ENCODE data around the gene BEST3. TPM values are rescaled to one million over a fixed set of nuclear protein-coding genes. Genes with fewer than 3 reads are reported as not detected.
"Not testable (repeated sequence)": the region's sequence is repeated elsewhere in the genome, so short reads cannot be mapped to it uniquely, and the experiment has no call there.

BEST3 gene
- total RNA-seq, 1 experiment from 2014 or later: 1.6 TPM

DNA sequence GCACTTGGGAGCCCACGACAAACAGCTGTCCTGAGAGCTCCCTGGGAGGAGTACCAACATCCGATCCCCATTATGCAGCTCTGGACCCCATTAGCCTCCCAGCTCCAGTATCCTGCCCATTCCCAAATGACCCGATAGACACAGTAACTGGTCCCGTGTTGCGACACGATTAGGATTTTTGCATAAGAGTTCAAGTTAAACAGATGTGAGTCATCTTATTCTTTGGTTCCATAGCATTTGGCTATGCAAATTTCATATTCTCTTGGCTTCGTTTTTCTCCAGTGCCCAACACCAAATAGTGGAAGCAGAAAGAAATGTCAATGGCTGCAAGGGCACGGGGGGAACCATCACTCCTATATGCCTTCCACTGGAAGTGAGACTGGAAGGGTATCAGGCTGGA is 45.4 kb downstream of the BEST3 start:
- no peak for DNase-seq (ENCODE audit: low read depth)

DNA sequence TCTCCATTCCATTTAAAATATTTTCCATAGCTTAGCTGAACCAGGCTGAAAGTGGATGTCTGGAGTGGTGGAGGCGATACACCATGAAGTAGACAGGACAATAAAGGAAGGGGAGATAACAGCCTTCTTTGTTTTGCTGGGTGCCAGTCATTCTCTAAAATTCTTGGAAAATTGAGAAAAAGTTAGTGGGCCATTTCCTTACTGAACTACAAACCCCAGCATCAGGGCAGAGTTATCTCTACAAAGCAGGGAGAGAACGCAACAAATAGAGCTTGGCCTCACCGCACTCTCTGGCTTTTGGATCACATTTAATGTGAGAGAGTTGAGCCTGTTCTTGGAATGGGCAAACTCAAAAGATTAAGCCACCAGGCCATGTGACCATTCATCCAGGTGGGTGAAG is 47.2 kb downstream of the BEST3 start:
- no peak for DNase-seq (ENCODE audit: low read depth)

DNA sequence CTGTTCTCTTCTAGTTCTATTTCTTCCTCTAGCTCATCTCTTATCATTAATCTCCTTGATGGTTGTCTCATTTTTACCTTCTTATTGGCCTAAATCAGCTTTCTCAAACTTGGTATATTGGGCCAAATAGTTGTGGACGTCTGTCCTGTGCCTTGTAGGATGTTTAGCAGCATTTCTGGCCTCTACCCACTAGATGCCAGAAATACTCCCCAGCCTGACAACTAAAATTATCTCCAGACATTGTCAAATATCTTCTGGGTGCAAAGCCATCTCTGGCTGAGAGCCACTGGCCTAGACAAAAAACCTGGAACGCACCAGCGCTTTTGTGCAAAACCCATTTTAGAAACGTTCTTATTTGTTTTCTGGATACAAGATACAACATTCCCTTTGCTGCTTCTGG is 49.6 kb downstream of the BEST3 start:
- DNase-seq (ENCODE audit: low read depth): no peak

DNA sequence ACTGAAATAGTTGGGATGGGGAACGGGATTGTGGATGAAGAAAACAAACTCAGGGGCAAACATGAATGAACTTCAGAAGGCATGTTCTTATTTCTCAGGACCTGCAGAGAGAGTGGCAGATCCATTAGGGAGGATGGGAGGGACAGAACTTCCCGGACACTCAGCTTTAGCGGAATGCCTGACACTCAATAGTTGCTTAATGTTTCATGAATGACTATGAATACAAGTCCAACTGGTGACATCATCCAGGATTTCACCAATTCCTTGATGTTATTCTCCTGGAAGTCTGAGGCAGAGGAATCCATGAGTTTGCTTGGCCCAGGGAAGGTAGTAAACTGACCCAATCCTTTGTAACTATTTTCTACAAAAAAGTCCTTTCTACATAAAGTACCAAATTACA is 50.6 kb downstream of the BEST3 start:
- peak; percentile 71 for DNase-seq (ENCODE audit: low read depth)

DNA sequence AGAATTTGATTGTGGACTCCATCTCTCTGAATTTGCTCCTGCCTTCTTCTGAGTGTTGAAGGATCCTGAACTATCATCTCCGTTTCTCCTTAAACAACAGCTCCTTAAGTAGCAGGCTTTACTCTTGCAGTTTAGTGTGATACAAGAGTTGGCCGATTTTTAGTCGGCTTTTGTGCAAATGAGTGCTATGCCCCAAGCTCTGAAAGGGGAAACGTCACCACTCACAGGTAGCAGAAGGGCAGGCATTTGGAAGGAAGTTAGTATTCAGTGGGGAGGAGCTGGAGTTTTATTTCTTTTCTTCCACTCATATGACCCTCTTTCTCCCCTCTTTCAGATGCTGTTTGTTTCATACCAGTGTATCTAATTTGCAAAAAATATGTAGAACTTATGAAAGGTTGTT is 51.9 kb downstream of the BEST3 start:
- DNase-seq (ENCODE audit: low read depth): no peak

DNA sequence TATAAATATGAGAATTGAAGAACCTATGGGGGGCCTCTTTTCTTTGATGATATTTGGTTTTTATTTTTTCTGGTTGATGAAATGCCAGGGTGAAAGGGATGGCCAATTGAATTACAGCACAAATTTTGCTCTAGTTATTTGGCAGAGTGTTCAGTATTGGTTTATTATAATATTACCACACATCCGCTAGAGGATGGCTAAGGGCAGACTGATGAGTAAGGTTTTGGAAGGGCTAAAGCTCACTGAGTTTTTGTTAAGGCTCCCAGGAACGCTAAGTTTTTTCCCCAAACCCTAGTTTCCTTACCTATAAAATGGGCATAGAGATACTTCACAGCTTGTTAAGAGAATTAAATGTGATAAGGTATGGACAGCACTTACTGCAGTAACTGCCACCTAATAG is 54.1 kb downstream of the BEST3 start:
- no peak for DNase-seq (ENCODE audit: low read depth)

DNA sequence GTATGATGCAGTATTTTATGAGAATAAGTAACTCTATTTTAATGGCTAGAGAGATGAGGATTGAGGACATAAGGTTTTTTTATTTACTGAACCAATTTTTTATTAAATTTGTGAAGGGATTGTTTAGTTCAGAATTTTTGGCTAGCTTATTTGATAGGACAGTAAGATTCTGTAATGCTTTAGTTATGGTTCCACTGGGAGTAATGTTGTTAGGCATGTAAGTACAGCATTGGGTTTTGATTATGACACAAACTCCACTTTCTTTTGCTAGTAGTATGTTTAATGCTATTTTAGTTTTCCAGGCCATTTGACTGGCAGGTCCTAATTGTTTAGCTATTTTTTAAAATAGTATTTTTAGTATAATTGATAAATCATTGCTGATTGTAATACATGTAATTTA is 54.6 kb downstream of the BEST3 start:
- no peak for DNase-seq (ENCODE audit: low read depth)

DNA sequence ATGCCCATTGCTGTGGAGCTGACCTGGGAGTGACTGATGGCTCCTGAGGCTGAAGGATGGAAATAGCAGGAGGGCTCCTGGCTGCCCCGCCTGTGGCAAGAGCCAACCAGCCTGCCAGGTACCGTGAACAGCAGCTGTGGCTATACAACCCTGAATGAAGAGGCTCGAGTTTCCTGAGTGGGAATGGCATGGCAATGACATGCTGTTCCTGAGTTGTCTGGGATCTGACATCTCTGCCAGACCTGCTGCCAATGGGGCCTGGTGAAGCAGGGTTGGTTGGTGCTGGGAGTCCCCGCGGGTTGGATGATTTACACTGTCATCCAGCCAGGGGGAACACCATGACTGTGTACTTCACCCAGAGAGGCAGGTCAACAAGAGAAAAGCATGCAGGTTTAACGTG is 56.6 kb downstream of the BEST3 start:
- no peak for DNase-seq (ENCODE audit: low read depth)

DNA sequence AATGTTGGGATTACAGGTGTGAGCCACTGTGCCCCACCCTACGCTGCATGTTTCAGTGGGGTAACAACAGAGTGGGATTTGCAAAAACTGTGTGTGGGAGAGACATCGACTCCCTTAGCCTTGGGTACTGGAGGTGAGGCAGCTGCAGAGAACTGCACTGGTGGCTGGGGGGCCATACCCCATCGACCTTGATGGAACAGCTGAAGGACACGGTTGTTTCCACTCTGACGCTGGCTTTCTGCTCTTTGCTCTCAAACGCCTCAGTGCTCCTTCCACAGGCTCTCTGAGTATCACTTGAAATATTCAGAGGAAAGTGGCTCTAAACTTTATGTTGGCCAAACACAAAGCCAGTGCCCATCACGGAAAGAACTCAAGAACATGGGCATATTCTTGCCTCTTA is 57.6 kb downstream of the BEST3 start:
- DNase-seq (ENCODE audit: low read depth): no peak

DNA sequence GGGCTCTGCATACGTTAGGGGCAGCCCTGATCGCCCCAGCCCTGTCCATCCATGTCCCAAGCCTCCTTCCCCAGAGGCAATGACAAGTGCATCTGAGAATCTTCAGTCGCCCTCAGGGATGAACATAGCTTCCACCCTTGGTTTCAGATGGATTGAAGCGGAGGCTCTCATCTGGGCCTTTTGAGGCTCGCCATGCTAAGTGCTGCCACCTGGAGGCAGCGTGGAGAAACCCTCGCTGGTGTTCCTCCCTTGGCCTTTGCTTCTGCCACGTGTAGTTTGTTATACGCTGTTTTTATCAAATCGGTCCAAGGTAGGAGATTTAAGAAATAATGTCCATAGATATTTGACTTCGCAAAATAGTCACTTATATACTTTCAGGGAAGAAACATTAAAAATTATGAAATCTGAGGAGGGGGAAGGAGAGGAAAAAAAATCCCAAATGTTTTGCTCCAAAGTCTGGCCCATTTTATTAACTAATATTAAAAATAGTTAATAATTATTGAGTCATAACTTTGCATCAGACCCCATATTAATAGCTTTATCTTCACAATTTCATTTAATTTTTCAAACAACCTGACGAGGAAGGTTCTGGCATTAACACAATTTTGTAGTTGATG is 59.6 kb downstream of the BEST3 start:
- peak; percentile 55 for DNase-seq (ENCODE audit: low read depth)

DNA sequence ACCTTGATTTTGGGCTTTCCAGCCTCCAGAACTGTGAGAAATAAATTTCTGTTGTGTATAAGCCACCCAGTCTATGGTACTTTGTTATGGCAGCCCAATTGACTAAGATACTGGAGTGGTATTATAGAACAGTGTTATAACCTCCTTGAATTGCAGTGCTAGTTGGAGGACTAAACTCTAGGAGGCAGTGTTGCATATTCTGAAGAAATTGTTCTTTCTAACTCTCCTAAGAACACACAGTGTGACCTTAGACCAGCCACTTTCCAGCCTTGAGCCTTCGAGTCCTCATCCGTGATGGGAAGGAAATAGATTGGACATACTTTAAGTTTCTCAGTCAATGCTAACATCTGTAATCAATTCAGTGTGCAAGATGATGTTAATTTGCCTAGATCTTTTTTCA is 66.0 kb downstream of the BEST3 start:
- DNase-seq (ENCODE audit: low read depth): no peak

DNA sequence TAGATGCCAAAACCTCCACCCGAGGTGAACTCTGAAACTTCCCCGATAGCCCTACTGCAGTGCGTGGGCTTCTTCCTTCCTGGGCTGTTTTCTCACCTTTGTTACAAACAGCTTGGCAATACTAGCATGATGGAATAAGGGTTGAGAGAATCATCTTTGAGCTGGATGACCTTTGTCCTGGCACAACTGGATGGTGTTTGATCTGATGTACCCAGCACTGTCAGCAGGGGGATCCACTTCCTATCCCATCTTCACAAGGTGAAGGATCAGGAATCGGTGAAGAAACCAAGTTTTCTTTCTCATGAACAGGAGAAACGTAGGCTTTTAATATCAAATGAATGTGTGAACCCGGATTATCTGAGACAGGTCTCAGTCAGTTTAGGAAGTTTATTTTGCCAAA is 68.9 kb downstream of the BEST3 start:
- no peak for DNase-seq (ENCODE audit: low read depth)

DNA sequence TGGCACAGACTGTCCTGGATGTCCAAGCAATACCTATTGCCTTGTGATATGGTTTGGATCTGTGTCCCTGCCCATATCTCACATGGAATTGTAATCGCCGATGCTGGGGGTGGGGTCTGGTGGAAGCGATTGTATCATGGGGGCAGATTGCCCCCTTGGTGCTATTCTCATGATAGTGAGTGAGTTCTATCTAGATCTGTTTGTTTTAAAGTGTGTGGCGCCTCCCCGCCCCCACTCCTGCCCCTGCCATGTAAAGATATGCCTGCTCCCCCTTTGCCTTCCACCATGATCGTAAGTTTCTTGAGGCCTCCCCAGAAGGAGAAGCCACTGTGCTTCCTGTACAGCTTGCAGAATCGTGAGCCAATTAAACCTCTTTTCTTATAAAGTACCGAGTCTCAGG is 71.6 kb downstream of the BEST3 start:
- DNase-seq (ENCODE audit: low read depth): no peak

DNA sequence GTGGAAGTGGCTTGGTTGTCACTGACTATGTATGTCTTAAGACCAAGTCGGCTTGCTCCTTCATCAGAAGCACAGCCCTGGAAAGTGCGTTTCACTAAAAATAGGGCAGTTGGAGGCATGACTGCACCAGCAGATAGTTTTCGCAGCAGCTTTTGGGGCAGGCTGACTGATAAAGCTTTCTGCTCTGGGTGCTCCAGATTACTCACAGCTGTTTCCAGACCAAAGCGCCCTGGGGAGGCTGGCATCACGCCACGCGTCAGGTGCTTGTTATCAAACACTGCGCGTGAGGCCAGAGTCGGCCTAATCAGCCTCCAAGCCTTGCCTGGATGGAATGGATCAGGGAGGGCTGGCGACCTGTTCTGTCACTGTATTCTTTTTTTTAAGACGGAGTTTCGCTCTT is 75.1 kb downstream of the BEST3 start:
- DNase-seq (ENCODE audit: low read depth): no peak

DNA sequence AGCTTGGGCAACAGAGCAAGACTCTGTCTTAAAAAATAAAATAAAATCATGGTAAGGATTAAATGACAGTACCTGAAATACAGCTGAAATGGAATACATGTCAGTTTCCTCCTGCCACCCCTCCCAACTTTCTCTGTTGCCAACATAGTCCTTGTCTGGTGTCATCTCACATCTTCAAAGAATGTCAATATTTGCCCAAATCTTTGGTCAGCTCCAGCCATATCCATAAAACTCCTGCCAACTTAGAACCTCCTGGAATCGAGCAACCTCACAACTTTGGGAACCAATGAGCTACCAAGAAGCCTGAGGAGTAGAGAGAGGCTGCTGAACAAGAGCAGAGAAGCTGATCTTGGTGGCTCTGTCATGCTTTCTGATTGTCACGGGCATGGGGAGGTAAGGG is 77.6 kb downstream of the BEST3 start:
- no peak for DNase-seq (ENCODE audit: low read depth)

DNA sequence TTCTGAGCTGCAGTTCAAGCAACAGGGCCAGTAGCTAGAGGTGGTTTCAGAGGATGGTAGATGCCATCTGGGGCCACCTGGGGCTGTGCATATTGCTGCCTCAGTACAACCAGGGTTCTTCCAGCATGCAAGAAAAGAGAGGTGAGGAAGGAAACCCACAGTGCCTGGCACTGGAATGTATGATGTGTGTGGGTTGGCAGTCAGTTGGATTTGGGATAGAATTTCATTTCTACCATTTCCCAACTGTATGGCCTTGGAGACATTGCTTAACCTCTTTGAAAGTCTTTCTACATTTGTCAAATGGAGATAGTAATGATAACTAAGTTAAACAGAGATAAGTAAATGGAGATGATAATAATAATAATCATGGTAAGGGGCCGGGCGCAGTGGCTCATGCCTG is 78.2 kb downstream of the BEST3 start:
- DNase-seq (ENCODE audit: low read depth): no peak

DNA sequence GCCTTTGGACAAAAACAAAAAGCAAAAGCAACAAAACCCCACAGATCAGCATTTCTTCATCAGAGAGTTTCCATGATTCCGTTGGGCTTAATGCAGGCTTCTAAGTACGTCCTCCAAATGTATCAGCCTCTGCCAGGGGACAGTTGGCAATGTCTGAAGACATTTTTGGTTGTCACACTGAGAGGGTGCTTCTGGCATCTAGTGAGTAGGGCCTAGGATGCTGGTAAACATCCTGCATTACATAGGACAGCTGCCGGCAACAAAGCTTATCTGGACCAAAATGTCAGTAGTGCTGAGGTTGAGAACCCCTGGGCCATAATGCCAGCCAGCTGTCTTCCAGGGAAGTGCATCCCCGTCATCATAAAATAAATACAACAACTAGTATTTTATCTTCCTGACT is 79.0 kb downstream of the BEST3 start:
- no peak for DNase-seq (ENCODE audit: low read depth)

DNA sequence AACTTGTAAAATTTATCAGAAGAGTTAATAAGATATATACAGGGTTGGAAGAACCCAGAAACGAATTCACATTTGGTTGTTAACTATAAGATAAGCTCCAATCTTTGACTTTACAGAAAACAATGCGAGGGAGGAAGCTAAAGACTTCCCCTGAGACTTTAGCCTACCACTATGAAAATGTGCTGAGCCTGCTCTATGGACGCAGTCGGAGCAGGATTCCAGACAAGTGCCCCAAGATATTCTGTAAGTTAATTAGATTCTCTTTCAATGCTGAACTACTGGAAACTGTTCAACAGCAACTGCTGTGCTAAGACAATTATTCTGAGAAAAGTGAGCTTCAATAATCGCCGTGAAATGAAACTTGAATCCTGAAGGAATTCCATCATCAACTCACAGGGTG is 80.1 kb downstream of the BEST3 start:
- DNase-seq (ENCODE audit: low read depth): no peak

DNA sequence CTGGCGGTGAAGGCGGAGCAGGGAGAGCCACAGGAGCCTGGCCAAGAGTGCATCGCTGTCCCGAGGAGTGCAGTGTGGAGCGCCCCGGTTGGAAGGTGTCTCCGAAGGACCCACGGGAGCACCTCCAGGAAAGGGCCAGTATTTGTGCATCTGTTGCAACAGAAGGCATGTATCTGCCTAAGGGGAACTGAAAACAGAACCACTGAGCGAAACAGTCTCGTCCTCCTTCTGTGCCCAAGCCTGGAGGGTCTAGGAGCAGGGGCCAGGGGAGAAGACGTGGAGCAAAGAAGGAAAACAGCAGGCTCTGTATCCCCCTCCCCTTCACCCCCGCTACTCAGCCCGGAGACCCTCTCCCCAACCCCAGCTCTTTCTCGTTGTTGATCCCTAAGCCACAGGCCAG is 83.1 kb downstream of the BEST3 start:
- no peak for DNase-seq (ENCODE audit: low read depth)

DNA sequence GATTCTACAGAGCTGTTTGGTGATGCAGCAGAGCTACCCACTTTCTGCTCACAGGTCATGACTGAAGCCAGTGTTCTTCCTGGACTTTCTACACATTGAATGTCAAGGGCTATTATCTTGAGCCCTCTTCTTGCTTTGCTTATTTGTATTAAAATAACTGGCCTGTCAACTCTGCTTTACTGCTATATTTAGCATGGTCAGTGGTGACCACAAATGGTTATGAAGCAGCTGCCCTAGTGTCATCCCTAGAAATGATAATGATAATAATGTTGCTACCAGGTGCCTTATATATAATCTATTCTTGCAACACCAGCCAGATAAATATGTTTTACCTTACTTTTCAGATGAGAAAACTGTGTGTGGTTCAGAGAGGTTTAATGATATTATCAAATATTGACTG is 85.8 kb downstream of the BEST3 start:
- DNase-seq (ENCODE audit: low read depth): no peak

DNA sequence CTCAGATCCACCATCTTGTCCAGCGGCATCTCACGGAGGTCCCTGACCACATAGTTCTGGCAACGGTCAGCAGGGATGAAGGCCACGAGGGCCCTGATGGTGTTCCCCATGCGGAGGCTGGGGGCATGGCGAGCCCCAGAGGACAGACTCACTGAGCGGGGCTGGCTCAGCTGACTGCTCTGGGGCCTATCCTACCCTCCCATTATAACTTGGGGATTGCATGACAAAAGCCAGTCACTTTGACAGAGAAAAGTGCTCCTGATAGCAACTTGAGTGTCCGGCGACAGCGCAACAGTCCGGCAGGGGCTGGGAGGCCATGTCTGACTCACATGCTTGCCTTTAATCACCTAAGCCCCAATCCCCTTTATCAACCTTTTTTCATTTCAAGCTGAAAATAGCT is 88.4 kb downstream of the BEST3 start, which contains the start of gene LRRC10:
LRRC10 (minus strand) TSS at position 179 of the 400 bp plus-strand sequence; CDS start at position 110, 69 bp downstream.
- DNase-seq (ENCODE audit: low read depth): no peak

DNA sequence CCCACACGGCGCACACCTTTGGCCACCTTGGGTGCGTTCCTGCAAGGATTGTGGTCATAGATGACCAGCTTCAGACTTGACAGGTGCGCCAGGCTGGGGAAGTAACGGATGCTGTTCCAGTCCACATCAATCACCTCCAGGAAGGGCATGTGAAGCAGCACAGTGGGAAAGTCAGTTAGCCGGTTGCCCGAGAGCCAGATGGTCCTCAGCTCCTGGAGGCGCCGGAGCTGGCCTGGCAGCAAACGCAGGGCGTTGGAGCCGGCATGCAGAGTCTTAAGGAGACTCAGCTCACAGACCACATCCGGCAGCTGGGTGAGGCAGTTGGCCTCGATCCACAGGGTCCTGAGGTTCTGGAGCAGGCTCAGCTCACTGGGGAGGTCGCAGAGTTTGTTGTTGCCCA is 89.0 kb downstream of the BEST3 start:
- peak; percentile 17 for DNase-seq (ENCODE audit: low read depth)

DNA sequence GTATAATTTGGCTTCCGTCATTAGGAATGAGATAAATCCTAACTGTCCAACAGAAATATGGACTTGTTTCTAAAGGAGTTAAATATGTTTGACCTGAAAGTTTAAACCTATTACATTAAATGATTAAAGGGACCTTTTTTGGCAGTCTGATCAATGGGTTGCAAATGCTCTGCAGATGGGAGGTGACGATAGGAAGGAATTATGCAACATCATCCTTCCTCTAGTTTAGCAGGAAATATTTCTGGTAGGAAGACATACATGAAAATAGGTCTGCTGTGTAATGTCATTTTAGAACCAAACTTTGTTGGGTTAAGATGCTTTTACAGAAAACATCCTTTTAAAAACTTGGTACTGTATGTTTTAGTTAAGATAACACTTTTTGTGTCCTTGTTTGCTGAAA is 91.0 kb downstream of the BEST3 start:
- no peak for DNase-seq (ENCODE audit: low read depth)

DNA sequence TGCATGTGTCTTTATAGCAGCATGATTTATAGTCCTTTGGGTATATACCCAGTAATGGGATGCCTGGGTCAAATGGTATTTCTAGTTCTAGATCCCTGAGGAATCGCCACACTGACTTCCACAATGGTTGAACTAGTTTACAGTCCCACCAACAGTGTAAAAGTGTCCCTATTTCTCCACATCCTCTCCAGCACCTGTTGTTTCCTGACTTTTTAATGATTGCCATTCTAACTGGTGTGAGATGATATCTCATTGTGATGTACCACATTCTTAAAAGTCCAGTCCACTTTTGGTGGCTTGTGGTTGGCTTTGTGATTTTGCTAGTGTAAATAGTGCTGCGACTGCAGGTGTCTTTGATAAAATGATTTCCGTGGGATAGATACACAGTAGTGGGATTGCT is 94.8 kb downstream of the BEST3 start:
- DNase-seq (ENCODE audit: low read depth): not testable (repeated sequence)
